Activated naive CD8-positive, alpha-beta T cell treated with anti-CD3 and anti-CD28 coated beads, Interleukin-2, amount 10 ng/mL, durations not matched to agents 7 days and 5 days (primary cell): ENCODE measurements around the gene ING3. TPM values are rescaled to one million over a fixed set of nuclear protein-coding genes. Genes with fewer than 3 reads are reported as not detected.

ENCODE experiments used
- ATAC-seq: fragments of 150-1000 bp; cut with Tn5 transposase; one replicate; pipeline ENCODE4 v1.10.0; 2021; ENCODE audit warnings: low read depth, moderate library complexity
- POLR2A ChIA-PET: fragments of 350-600 bp; sonication (Branson Sonifier 250); formaldehyde crosslinking; loops from one replicate; lab custom pipeline; 2021; ENCODE audit warnings: antibody characterized with exemption; lab: Charles Lee
- DNase-seq: peaks from one replicate; pipeline ENCODE4 v3.0.0; 2021
- H3K27ac Mint-ChIP-seq: one replicate; pipeline ENCODE4 v1.8.0; 2022; ENCODE audit warnings: mild to moderate bottlenecking, mixed read lengths
- H3K27me3 Mint-ChIP-seq: one replicate; pipeline ENCODE4 v1.8.0; 2022; ENCODE audit warnings: mild to moderate bottlenecking, moderate library complexity, mixed read lengths
- H3K36me3 Mint-ChIP-seq: one replicate; pipeline ENCODE4 v1.8.0; 2021; ENCODE audit warnings: mild to moderate bottlenecking, mixed read lengths
- H3K4me1 Mint-ChIP-seq: one replicate; pipeline ENCODE4 v1.8.0; 2021; ENCODE audit warnings: mixed read lengths
- H3K4me3 Mint-ChIP-seq: one replicate; pipeline ENCODE4 v1.8.0; 2022; ENCODE audit warnings: mild to moderate bottlenecking, moderate library complexity, mixed read lengths
- H3K9me3 Mint-ChIP-seq: one replicate; pipeline ENCODE4 v1.8.0; 2021; ENCODE audit warnings: mixed read lengths
- total RNA-seq, 2 experiments: library from RNA; stranded (reverse); gene quantifications; one replicate each; pipeline ENCODE4 v1.2.3, GENCODE V29; 2021

The ING3 gene
- total RNA-seq, 2 experiments from 2014 or later = 20.4 to 23.3 TPM

DNA sequence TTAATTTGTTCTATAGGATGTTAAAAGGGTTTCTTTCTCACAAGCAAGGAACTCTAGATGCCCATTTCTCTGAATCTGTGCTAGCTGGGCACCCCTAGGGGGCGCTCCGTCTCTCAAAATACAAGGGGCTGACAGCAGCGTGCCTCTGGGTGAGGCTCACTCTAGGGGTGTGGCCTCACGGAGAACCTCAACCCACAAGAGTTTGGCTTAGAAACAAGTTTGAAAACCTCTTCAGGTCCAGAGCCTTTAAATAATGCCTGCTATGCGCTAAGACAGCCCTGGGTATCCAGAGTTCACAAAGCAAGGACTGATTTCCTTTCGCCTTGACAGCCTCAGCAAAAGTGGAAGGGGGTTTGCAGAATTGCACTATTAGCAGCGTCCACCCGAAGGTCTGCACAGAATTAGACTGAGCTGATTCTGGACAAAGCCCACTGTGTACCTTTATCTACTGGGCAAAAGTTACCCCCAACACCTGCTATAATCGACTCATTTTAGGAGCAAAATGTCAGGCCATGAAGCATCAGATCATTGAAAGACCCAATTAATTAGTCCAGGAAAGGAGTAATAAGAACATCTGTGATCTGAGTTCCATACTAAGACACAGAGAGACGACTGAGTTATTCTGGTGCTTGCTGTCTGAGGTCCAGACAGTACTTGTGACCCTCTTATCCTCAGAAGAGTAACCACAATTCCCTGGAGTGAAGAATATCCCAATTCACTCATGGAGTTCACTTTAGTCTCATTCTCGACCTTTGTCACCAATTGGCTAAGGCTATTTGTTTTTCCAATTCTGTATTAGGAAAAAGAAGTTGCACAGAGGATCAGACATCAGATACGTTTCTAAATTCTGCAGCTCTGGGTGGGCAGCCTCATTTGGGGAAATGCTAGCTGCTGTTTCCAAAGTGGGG lies 37.4 kb downstream of the ING3 start:
- ATAC-seq (peak; percentile 95), DNase-seq (peak; percentile 84)
- Mint-ChIP-seq H3K4me1 (peaks cover 13% of the 10 kb centered on the region), H3K27me3 (peaks cover 38% of the 10 kb centered on the region), H3K36me3 (no peaks in the 10 kb centered on the region), H3K9me3 (no peaks in the 10 kb centered on the region), H3K27ac (no peak overlapping the region), H3K4me3 (peak overlapping the region; percentile 81)
- POLR2A ChIA-PET = interaction anchor here (1.3 kb wide), 1 partner anchor 94 kb away, joined by 4 read pairs; no protein-coding TSS in a partner anchor

DNA sequence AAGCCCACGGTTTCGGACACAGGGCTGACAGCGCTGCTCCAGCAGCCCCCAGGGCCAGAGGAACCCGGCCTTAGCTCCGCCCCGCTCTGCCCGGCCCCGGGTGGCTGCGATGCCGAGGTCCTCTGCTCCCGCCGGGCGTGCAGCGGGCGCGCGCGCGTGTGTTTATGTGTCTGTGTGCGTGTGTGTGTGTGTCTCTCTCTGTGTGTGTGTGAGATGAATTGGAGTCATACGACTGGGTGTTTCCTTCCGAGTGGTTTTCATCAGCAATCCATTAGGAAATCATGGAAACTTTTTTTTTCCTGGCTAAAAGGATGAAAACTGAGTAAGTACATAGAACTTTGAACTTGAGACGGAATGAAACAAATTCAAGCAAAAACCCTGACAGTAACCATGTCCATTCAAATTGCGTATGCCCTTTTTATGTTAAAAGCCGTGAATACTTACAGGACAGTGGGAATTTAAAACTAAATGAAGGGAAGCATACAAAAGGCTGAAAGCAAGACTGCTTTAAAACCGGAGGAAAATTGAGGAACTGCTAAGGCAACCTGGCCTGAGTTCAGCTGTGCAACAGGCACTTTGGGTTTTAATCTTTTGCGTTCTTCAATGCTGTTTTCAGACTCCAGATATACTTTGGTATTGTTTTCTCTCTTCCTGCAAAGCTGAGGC lies 38.1 kb downstream of the ING3 start, which contains the start of gene CPED1:
Gene CPED1 (plus strand): TSS at position 121 of the 666 bp plus-strand sequence. CDS start 911 bp downstream, outside the sequence.
- Mint-ChIP-seq H3K9me3 (no peaks in the 10 kb centered on the region), H3K36me3 (no peaks in the 10 kb centered on the region), H3K27ac (no peak within 1 kb of the TSS), H3K4me3 (peak within 1 kb of the TSS; percentile 81), H3K4me1 (peaks cover 13% of the 10 kb centered on the region), H3K27me3 (peaks cover 40% of the 10 kb centered on the region)
- POLR2A ChIA-PET = no interaction called here
- DNase-seq (peak; percentile 61), ATAC-seq (peak; percentile 70)

DNA sequence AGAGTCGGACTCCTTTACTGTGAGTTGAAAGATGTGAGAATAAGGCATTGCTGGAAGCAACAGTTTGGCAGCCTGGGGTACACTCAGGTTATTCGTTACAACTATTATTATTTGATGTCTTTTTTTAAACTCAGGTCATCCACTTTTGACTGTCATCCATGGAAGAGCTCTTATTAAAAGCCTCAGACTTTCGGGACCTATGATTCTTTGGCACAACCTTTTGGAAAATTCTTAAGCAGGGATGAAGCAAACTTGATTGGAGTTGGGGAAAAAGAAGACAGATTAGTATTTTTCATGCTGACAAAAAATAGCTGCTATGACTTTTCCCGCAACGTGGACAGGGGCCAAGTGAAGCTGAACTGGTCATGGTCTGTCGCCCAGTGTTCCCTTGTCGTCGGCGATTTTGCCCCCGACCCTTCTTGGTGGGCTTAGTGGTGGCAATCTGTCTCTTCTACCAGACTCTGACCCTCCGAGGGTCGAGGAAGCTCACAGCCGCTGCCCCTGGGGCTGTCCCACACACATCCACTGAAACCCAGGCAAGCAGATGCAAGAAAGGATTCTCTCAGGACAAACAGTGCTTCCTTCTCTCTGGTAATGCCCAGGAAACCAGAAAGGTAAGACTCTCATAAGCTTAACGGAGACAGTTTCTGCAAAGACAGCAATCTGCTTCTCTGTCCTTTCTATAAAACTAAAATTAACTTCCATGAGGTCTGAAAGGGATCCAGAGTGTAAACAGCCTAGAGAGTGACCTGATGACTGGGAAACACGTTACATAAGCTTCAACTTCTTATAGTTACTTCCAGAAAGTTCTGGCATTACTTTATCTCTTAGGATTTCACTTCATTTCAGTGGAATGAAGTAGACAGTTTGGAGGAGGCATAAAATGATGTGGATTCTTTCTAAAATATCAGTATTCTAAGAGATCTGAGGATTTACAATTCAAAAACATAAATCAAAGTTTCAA lies 39.0 kb downstream of the ING3 start:
- ATAC-seq = no peak
- POLR2A ChIA-PET = no interaction called here
- Mint-ChIP-seq H3K27ac (no peak overlapping the region), H3K36me3 (no peaks in the 10 kb centered on the region), H3K4me3 (peak overlapping the region; percentile 81), H3K27me3 (peaks cover 40% of the 10 kb centered on the region), H3K4me1 (peaks cover 13% of the 10 kb centered on the region), H3K9me3 (no peaks in the 10 kb centered on the region)
- DNase-seq = no peak

DNA sequence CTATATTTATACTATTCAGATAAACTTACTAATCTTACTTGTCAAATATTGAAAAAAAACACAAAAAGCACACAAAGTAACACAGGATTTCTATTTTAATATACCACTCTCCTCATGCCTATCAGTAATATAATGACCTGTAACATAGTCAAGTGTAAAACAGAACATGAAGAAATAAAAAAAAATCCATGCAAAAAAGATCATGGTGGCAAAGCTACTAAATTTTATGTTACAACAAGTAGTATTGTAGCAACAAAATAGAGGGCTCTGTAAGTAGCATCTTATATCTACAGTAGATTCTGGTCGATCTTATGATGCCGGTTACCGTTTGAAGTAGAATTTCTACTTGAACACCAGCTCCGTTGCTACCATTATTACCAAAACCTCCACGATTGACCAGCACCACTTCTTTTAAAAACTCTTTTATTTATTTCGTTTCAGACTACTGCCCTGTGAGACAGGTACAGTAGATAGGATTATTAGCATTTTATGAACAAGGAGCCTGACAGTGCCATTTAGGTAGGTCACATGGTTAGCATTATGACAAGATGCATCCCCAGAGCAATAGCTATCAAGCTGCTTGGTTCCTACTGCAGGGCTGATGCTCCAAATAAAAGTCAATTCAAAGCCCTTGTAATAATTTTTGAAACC lies 40.0 kb downstream of the ING3 start:
- Mint-ChIP-seq H3K4me1 (peaks cover 16% of the 10 kb centered on the region), H3K27me3 (peaks cover 41% of the 10 kb centered on the region)
- POLR2A ChIA-PET = no interaction called here

DNA sequence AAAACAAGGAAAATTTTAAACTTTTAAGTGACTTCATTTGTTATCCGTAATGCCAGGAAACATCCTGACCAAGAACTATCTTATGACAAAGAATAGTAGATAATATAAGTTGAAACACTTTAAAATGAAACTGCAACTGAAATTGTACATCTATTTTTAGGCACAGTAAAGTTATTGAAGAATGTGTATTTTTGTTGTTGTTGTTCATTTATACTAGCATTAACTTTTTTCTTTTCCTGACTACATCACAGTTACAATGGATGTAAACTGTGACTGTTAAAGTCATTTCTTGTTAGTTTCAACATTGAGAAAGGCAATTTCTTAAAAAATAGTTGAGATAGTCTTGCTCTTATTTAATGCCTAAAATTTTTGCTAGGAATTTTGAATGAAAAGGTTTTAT lies 40.6 kb downstream of the ING3 start:
- no peak for ATAC-seq
- POLR2A ChIA-PET = no interaction called here
- peaks cover 43% of the 10 kb centered on the region for H3K27me3 Mint-ChIP-seq
- peaks cover 16% of the 10 kb centered on the region for H3K4me1 Mint-ChIP-seq
- no peaks in the 10 kb centered on the region for H3K36me3 Mint-ChIP-seq
- H3K27ac Mint-ChIP-seq = no peak overlapping the region
- no peaks in the 10 kb centered on the region for H3K9me3 Mint-ChIP-seq
- no peak overlapping the region for H3K4me3 Mint-ChIP-seq
- DNase-seq = no peak

More for the DNA sequence above, 40.0 kb downstream of the ING3 start:
- Mint-ChIP-seq H3K36me3 (no peaks in the 10 kb centered on the region), H3K9me3 (no peaks in the 10 kb centered on the region), H3K27ac (no peak overlapping the region), H3K4me3 (no peak overlapping the region)
- DNase-seq = no peak
- ATAC-seq = no peak

DNA sequence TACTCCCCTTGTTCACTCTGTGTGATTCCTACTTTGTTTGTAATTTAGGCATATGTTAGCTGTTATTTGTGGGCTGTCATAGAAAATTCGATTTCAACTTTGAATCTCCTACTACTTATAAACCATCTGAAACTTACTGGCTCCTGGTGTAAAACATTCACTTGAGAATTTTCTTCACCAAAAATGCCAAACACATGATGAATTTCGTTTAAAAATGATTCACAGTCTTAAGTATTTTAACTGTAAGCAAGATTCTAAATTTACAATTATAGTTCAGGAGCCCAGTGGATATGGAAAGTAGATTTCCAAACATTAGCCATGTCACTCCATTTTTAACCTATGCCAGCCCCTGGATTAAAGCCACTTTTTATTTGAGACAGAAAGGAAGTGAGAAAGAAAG lies 41.0 kb downstream of the ING3 start:
- Mint-ChIP-seq H3K9me3 (no peaks in the 10 kb centered on the region), H3K27me3 (peaks cover 43% of the 10 kb centered on the region), H3K4me1 (peaks cover 18% of the 10 kb centered on the region), H3K36me3 (no peaks in the 10 kb centered on the region), H3K4me3 (no peak overlapping the region), H3K27ac (no peak overlapping the region)
- POLR2A ChIA-PET = no interaction called here
- ATAC-seq = no peak
- DNase-seq = no peak

DNA sequence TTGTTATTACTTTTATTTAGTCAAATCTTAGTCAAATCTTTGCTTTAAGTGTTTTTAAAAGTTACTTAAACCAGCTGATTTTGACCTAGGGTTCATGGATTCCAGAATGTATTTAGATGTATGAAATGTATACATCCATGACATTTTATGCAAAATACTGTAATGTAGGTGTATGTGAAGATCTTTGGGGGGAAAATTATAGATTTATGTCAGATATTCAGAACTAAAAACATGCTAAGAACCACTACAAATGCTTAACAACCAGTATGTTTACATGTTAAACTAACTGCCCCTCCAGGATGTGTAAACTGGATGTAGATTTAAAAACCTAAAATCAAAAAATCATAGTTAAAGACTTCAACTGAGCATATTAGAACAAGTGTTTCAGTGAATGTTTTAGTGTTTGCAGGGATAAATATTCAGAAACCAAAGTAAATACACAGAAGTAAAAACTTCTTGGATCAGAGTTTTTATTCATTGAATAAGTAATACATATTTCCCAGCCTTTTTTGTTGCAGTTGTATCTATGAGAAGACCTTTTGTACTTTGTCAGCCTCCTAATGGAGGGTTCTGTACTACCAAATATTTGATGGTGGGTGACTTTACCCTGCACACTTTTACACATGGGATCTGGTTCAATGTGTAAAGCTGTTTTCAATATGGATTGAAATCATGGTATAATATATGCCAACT lies 41.8 kb downstream of the ING3 start:
- Mint-ChIP-seq H3K9me3 (no peaks in the 10 kb centered on the region), H3K27me3 (peaks cover 43% of the 10 kb centered on the region), H3K4me1 (peaks cover 18% of the 10 kb centered on the region), H3K4me3 (no peak overlapping the region), H3K27ac (no peak overlapping the region), H3K36me3 (no peaks in the 10 kb centered on the region)
- no peak for ATAC-seq
- POLR2A ChIA-PET = no interaction called here
- DNase-seq = no peak

DNA sequence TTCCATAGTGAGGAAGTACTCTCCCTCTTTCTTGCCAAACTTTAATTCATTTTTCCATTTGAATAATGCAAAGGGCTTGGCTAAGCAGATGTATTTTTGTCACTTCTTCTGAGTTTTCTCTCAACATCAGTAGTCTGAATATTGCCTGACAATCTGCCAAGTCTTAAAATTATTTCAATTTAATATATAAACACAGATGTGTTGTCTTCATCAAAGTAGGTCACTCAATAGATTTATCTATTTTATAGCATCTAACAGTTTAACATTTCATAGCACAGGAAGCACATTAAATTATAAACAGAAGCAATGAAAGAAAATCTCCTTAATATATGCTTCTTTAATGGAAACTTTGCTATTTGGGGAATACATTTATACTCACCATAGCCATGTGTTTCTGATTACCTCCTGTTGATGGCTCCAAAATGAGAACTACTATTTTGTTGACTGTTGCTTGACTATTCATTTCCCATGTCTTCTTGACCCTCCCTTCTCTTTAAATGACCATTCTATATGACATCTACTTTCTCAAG lies 42.5 kb downstream of the ING3 start:
- no peak for DNase-seq
- Mint-ChIP-seq H3K27me3 (peaks cover 37% of the 10 kb centered on the region), H3K4me3 (no peak overlapping the region), H3K4me1 (peaks cover 15% of the 10 kb centered on the region), H3K27ac (no peak overlapping the region), H3K9me3 (no peaks in the 10 kb centered on the region), H3K36me3 (no peaks in the 10 kb centered on the region)
- POLR2A ChIA-PET = no interaction called here
- ATAC-seq = no peak

DNA sequence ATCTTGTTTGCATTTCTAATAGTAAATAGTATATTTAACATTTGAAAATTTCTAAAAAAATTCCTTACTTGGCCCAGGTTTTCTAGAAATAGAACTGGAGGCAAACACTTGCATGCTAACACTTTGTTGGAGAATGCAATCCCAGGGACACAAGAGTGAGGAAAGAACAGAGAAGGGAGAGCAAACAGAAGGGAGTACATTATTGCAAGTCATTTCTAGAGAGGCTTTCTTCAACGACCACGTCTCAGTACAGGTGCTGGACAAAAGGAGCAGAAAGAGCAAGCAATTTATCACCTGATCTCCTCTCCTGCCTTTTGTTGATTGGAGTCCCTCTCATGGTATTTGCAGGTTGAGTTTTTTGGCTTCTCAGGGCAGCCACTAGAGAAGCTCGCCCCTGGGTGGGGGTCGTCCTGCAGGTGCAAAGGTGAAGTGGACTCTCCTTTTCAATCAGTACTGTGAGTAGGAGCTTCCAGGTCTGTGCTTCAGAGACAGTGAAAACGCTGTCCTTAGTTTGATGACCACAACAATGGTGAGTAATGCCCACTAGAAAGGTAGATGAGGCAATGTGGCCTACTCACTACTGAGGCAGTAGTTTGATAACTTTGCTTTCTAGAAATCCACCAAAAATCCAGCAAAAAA lies 43.1 kb downstream of the ING3 start:
- Mint-ChIP-seq H3K4me1 (peaks cover 11% of the 10 kb centered on the region), H3K27ac (no peak overlapping the region), H3K36me3 (no peaks in the 10 kb centered on the region), H3K9me3 (no peaks in the 10 kb centered on the region), H3K27me3 (peaks cover 35% of the 10 kb centered on the region), H3K4me3 (no peak overlapping the region)
- POLR2A ChIA-PET = no interaction called here
- no peak for ATAC-seq
- DNase-seq = no peak

DNA sequence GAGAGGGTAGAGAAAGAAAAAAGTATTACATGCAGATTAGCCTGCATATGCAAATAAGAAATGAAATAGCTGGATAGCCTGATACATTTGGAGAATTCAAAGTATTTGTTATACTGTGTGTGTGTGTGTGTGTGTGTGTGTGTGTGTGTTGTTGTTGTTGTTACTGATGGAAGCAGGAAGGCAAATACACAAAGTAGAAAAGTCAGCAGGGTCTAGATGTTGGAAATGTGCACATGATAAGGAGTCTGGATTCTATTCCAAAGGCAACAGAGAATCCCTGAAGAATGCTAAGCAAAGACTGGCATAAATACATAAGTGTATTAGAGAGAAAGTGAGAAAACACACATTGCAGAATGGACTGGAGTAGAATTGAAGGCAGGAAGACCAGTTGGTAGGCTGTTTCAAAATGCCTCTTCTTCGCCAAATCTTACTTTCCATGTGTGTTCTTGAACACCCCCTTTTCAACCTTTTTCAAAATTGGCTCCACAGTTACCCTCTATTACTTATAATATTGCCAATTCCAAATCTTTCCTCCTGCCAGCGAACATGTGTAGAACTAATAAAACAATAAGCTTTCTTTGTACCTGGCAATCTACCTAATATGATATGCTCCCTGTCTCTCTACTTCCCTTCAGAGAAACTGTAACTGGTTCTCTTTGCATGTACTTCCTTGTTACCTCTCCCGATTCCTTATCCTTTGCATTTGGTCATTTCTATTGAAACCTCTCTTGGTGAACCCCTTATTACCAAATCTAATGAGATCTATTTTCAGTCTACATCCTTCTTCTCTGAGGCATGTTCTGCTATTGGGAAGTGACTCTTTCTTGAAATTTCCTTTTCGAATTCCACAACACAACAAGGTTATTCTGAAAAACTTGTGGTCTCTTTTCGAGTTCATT lies 44.2 kb downstream of the ING3 start:
- POLR2A ChIA-PET = no interaction called here
- no peak overlapping the region for H3K4me3 Mint-ChIP-seq
- no peak overlapping the region for H3K27ac Mint-ChIP-seq
- no peak for ATAC-seq
- peaks cover 5% of the 10 kb centered on the region for H3K4me1 Mint-ChIP-seq
- no peaks in the 10 kb centered on the region for H3K9me3 Mint-ChIP-seq
- peaks cover 24% of the 10 kb centered on the region for H3K27me3 Mint-ChIP-seq
- no peaks in the 10 kb centered on the region for H3K36me3 Mint-ChIP-seq
- DNase-seq = no peak

DNA sequence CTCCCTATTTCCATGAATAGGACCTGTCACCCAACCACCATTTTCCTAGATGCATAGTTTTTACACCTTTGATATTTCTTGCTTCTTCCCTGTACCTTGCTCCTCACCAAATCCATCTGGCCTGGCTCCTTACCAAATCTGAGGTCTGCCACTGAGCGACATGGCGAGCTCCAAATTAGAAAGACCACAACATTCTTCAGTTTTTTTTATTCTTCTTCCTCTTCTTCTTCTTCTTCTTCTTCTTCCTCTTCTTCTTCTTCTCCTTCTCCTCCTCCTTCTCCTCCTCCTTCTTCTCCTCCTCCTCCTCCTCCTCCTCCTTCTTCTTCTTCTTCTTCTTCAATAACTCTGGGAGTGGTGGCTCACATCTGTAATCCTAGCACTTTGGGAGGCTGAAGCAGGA lies 45.1 kb downstream of the ING3 start:
- POLR2A ChIA-PET = no interaction called here
- no peak overlapping the region for H3K27ac Mint-ChIP-seq
- H3K27me3 Mint-ChIP-seq = peaks cover 17% of the 10 kb centered on the region
- H3K36me3 Mint-ChIP-seq = no peaks in the 10 kb centered on the region
- H3K4me3 Mint-ChIP-seq = no peak overlapping the region
- ATAC-seq = no peak
- no peak for DNase-seq
- H3K9me3 Mint-ChIP-seq = no peaks in the 10 kb centered on the region
- H3K4me1 Mint-ChIP-seq = peaks cover 9% of the 10 kb centered on the region
